Measurements from ENCODE around the gene CAPN7. TPM values are rescaled to one million over a fixed set of nuclear protein-coding genes. Genes with fewer than 3 reads are reported as not detected.

Gene CAPN7
- total RNA-seq, 2 experiments from 2014 or later = 23.6 to 28.1 TPM

Other genes starting within 250 kb of the CAPN7 start
- gene MRPS25, start 140.9 kb upstream of the CAPN7 start, total RNA-seq = 10 to 100 TPM; 53.8 to 58.5 TPM
- 10 to 100 TPM; 15.0 to 15.3 TPM for gene RBSN, start 107.1 kb upstream of the CAPN7 start, total RNA-seq
- gene SH3BP5, start 126.3 kb downstream of the CAPN7 start, total RNA-seq = 10 to 100 TPM; 33.6 to 37.5 TPM
- 10 to 100 TPM; 17.3 to 17.8 TPM for gene METTL6, start 221.3 kb downstream of the CAPN7 start, total RNA-seq
- gene EAF1, start 221.4 kb downstream of the CAPN7 start, total RNA-seq = 10 to 100 TPM; 23.4 to 23.6 TPM